ENCODE measurements around the gene CCDC7. TPM values are rescaled to one million over a fixed set of nuclear protein-coding genes. Genes with fewer than 3 reads are reported as not detected.

CCDC7 gene
- total RNA-seq, 6 experiments from 2014 or later, result 4.1 to 12.4 (median 6.0) TPM

GRCh38 chr10:32851301-32851700 lies 405.4 kb downstream of the CCDC7 start:
- ATAC-seq, result no peak
- 0% methylated on average over 1 of the region's 1 CpG for WGBS (ENCODE audit: insufficient coverage, low coverage, low lambda C conversion rate, missing lambda C conversion rate)
- intact Hi-C loops (cut with DNase I), result no loop called here

GRCh38 chr10:32854435-32854834 lies 408.5 kb downstream of the CCDC7 start:
- H3K4me3 ChIP-seq, result no peak overlapping the region
- H3K4me1 ChIP-seq, result no peaks in the 10 kb centered on the region
- no peaks in the 10 kb centered on the region for H3K27me3 ChIP-seq
- H3K27ac ChIP-seq, result no peak overlapping the region
- DNase-seq (no peak), ATAC-seq (no peak)
- WGBS (ENCODE audit: insufficient coverage, low coverage, low lambda C conversion rate, missing lambda C conversion rate), result 86% methylated on average over 2 of the region's 2 CpGs
- intact Hi-C loops (cut with DNase I), result no loop called here
- no peak for TF ChIP-seq CTCF (IDR thresholded peaks at IDR 0.05)
- no peak for TF ChIP-seq POLR2A (IDR thresholded peaks at IDR 0.05)
- no peaks in the 10 kb centered on the region for H3K9me3 ChIP-seq
- H3K36me3 ChIP-seq, result no peaks in the 10 kb centered on the region

More at GRCh38 chr10:32851301-32851700, 405.4 kb downstream of the CCDC7 start:
- TF ChIP-seq POLR2A (IDR thresholded peaks at IDR 0.05), result no peak
- no peak for TF ChIP-seq CTCF (IDR thresholded peaks at IDR 0.05)
- Histone ChIP-seq H3K4me3 (no peak overlapping the region), H3K9me3 (no peaks in the 10 kb centered on the region), H3K4me1 (no peaks in the 10 kb centered on the region), H3K36me3 (no peaks in the 10 kb centered on the region), H3K27me3 (no peaks in the 10 kb centered on the region), H3K27ac (no peak overlapping the region)
- DNase-seq, result no peak

DNA sequence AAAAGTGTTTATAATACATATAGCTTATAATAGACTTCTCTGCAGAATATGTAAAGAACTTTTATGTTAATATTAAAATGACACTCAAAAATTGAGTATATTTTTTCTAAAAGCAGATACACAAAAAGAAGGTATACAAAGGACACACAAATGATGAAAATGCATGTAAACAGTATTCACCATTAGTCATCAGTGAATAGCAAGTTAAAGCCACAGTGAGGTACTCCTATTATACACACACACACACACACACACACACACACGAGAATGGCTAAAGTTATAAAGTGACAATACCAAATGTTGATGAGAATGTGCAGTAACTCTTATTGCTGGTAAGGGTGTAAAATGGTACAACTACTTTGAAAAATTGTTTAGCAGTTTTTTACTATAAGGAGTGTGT lies 419.2 kb downstream of the CCDC7 start:
- intact Hi-C loops (cut with DNase I), result no loop called here
- 63% methylated on average over 1 of the region's 1 CpG for WGBS (ENCODE audit: insufficient coverage, low coverage, low lambda C conversion rate, missing lambda C conversion rate)
- no peak for DNase-seq

GRCh38 chr10:32877915-32878314 lies 432.0 kb downstream of the CCDC7 start:
- ATAC-seq, result no peak
- DNase-seq, result no peak
- no peak overlapping the region for H3K4me3 ChIP-seq
- H3K9me3 ChIP-seq, result no peaks in the 10 kb centered on the region
- H3K27me3 ChIP-seq, result no peaks in the 10 kb centered on the region
- no peak for TF ChIP-seq CTCF (IDR thresholded peaks at IDR 0.05)
- no peak for TF ChIP-seq POLR2A (IDR thresholded peaks at IDR 0.05)
- H3K27ac ChIP-seq, result no peak overlapping the region
- no peaks in the 10 kb centered on the region for H3K36me3 ChIP-seq
- no peaks in the 10 kb centered on the region for H3K4me1 ChIP-seq
- intact Hi-C loops (cut with DNase I), result no loop called here

More for the DNA sequence above, 419.2 kb downstream of the CCDC7 start:
- Histone ChIP-seq H3K9me3 (no peaks in the 10 kb centered on the region), H3K27me3 (no peaks in the 10 kb centered on the region), H3K36me3 (no peaks in the 10 kb centered on the region), H3K27ac (no peak overlapping the region), H3K4me3 (no peak overlapping the region), H3K4me1 (no peaks in the 10 kb centered on the region)
- ATAC-seq, result no peak
- TF ChIP-seq POLR2A (IDR thresholded peaks at IDR 0.05) (no peak), CTCF (IDR thresholded peaks at IDR 0.05) (no peak)

DNA sequence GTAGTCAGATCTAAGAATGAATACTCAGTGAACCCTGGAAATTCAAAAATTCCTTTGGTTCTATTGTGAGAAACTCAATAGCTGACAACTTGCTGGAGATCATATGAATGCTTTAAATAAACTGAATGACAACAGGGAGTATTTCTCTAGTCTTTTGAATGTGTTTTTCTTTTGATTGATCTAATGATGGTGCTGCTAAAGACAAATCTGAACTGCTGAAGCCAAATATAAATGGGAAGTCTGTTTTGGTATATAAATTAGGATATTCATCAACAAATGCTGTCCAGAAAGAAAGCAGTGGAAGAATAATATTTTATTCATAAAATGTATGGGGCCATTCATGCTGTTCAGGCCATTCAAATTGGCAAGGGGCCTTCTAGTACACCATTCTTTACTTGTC lies 432.7 kb downstream of the CCDC7 start:
- TF ChIP-seq POLR2A (IDR thresholded peaks at IDR 0.05) (no peak), CTCF (IDR thresholded peaks at IDR 0.05) (no peak)
- no peaks in the 10 kb centered on the region for H3K4me1 ChIP-seq
- H3K27me3 ChIP-seq, result no peaks in the 10 kb centered on the region
- no peaks in the 10 kb centered on the region for H3K9me3 ChIP-seq
- ATAC-seq (no peak), DNase-seq (no peak)
- H3K36me3 ChIP-seq, result no peaks in the 10 kb centered on the region
- intact Hi-C loops (cut with DNase I), result no loop called here
- H3K4me3 ChIP-seq, result no peak overlapping the region
- H3K27ac ChIP-seq, result no peak overlapping the region

Data from right lobe of liver (tissue), 6 donors.